H7 (cell line): ENCODE data around the gene FAM47C. TPM values are rescaled to one million over a fixed set of nuclear protein-coding genes. Genes with fewer than 3 reads are reported as not detected.
"Not testable (repeated sequence)": the region's sequence is repeated elsewhere in the genome, so short reads cannot be mapped to it uniquely, and the experiment has no call there.

Experiments used
- DNase-seq: peaks from one replicate; pipeline ENCODE4 v3.0.0; 2012
- H3K27me3 ChIP-seq: 2 replicates; pipeline ENCODE4 v1.6.0; 2011; ENCODE audit warnings: mild to moderate bottlenecking, low read length; ENCODE audit not compliant: control insufficient read depth, insufficient read depth
- H3K36me3 ChIP-seq: replicated peaks from 2 replicates; pipeline ENCODE4 v1.5.1; 2011; ENCODE audit warnings: low read length; ENCODE audit not compliant: control insufficient read depth, insufficient read depth
- H3K4me3 ChIP-seq: 2 replicates; pipeline ENCODE4 v1.5.1; 2011; ENCODE audit warnings: low read depth, mild to moderate bottlenecking, control low read depth, low read length, moderate library complexity; ENCODE audit not compliant: insufficient read depth
- total RNA-seq: library from RNA; depleted of rRNA; stranded (reverse); fragments of >200 nt; shearing (Covaris generic); gene quantifications from 2 replicates; pipeline ENCODE4 v1.2.3, GENCODE V29; 2014

The FAM47C gene
- total RNA-seq, 1 experiment from 2014 or later, result not detected

DNA sequence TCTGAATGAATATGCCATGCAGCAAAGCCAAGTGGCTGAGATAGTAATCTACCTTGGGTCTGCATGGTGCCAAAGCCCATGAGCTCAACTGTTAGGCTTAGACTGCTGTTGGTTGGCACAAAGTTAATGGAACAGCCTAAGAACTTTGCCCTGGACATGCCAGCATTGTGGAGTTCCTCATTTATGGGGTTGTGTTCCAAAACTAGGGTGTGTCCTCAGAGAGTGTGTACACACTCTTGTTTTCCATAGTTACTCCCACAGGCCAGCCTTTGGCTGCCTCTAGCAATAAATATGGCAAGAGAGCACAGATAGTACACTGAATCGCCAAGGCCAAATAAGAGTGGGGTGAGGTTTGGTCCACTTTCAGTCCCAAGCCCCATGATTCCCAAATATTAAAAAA lies 30.6 kb downstream of the FAM47C start:
- H3K36me3 ChIP-seq, result not testable (repeated sequence)

DNA sequence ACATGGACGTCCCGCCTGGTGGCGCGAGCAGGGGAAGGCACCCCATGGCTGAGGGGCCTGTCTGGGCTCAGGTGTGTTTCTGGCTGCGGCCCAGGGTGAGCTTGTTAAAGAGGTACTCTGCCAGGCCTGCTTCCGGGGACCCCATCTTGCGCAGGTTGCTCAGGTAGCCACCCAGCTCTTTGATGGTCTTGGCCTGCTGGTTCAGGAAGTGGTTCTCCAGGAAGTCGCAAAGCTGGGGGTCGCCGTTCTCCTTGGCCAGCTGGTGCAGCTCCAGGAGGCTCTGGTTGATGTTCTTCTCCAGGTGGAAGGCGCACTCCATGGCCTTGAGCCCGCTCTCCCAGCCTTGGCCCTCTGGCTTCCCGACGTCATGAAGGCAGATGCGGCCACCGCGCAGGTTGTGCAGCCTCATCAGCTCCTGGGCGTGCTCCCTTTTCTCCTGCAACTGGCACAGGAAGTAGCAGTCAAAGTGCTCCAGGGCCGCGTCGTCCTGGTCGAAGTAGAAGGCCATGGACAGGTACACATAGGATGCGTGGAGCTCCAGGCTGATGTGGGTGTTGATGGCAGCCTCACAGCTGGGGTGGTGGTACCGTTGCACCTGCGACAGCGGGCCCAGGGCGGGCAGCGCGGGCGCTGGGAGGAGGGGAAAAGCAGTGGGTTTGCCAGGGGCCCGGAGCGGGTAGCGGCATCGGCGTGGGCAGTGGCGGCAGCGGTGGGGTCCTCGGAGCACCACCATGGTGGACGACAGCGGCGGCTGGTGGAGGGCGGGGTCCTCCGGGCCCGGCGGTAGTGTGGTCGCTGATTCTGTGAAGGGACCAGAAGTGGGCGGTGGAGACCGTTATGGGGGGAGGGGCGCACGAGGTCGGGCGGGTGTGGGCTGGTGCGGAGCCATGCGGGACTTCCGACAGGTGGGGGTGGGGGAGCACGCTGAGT lies 35.1 kb downstream of the FAM47C start:
- H3K27me3 ChIP-seq, H3K36me3 ChIP-seq: not testable (repeated sequence)

More for the DNA sequence above, 30.6 kb downstream of the FAM47C start:
- not testable (repeated sequence) for DNase-seq, H3K27me3 ChIP-seq, H3K4me3 ChIP-seq

DNA sequence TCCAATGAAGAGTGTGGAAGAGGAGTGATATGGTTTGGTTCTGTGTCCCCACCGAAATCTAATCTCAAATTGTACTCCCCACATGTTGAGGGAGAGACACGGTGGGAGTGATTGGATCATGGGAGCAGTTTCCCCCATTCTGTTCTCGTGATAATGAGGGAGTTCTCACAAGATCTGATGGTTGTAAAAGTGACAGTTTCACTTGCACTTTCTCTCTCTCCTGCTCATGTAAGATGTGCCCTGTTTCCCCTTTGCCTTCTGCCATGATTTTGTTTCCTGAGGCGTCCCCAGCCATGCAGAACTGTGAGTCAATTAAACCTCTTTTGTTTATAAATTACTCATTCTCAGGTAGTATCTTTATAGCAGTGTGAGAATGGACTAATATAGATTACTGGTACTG lies 39.6 kb downstream of the FAM47C start:
- DNase-seq, result no peak
- H3K27me3 ChIP-seq, result no peaks in the 10 kb centered on the region
- H3K4me3 ChIP-seq, result no peak overlapping the region
- H3K36me3 ChIP-seq, result no peaks in the 10 kb centered on the region

More for the DNA sequence above, 35.1 kb downstream of the FAM47C start:
- peak; percentile 9 for DNase-seq
- not testable (repeated sequence) for H3K4me3 ChIP-seq

DNA sequence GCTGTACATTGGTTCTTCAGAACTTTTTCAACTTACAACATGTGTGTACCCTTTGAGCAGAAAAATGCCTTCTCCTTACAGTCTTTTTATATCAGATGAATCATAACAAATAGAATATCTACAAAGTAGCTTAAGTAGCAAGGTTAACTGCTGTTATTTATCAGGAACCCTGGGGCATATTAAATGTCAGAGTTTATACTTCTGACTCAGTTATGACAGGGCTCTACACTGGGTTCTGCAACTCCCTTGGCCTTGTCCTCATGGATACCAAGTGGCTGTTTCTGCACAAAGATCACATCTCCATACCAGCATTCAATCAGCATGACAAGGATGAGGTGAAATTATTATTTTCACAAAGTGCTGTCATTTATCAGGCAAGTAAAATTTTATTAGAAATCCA lies 49.4 kb downstream of the FAM47C start:
- not testable (repeated sequence) for H3K4me3 ChIP-seq, H3K27me3 ChIP-seq, H3K36me3 ChIP-seq, DNase-seq

DNA sequence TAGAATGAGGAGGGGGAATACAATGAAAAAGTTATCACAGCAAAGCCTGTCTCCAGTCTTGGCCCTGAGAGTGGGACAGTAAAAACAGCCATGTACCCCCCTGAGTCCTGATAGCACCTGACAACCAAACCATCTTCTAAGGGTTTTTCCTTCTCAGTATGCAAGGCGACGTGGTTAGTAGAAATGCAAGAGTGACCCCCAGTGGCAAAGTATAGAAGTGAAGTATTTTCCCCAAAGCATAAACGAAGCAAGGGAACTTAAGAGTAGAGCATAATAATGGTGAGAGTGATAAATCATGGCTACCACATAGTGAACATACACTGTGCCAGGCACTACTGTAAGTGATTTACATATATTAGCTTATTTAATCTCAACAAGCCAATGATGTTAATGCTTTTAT lies 52.8 kb downstream of the FAM47C start:
- Histone ChIP-seq H3K27me3 (no peaks in the 10 kb centered on the region), H3K36me3 (no peaks in the 10 kb centered on the region), H3K4me3 (no peak overlapping the region)
- peak; percentile 33 for DNase-seq
